Testis (tissue), 3 donors: ENCODE data around the gene COQ5. TPM values are rescaled to one million over a fixed set of nuclear protein-coding genes. Genes with fewer than 3 reads are reported as not detected.

ENCODE experiments used
- DNase-seq: peaks from one replicate; pipeline ENCODE4 v3.0.0-alpha.2; 2019
- H3K27ac ChIP-seq, 2 donors: fragments of 200-600 bp; sonication (generic); one replicate each; pipeline ENCODE4 v1.5.1; 2019
- H3K27me3 ChIP-seq: fragments of 200-600 bp; sonication (generic); one replicate; pipeline ENCODE4 v1.5.1; 2019
- H3K36me3 ChIP-seq: fragments of 200-600 bp; sonication (generic); one replicate; pipeline ENCODE4 v1.5.1; 2017; ENCODE audit warnings: low read depth; ENCODE audit errors: missing control alignments
- H3K4me1 ChIP-seq: fragments of 200-600 bp; sonication (generic); one replicate; pipeline ENCODE4 v1.5.1; 2019
- H3K4me3 ChIP-seq, 2 donors: fragments of 200-600 bp; sonication (generic); one replicate each; pipeline ENCODE4 v1.5.1; 2017 to 2019
- H3K9me3 ChIP-seq: fragments of 200-600 bp; sonication (generic); one replicate; pipeline ENCODE4 v1.5.1; 2017
- POLR2A ChIP-seq: fragments of 450-650 bp; IDR thresholded peaks from one replicate; pipeline ENCODE4 v1.6.1; 2017; ENCODE audit warnings: antibody characterized with exemption, mild to moderate bottlenecking, moderate library complexity
- WGBS, 2 donors: methylation state at CpG; one replicate each; pipeline ENCODE4 v1.1.5; 2018; 5-methylcytosine and 5-hydroxymethylcytosine counted together
- intact Hi-C: fragments of 100-400 bp; cut with DNase I; formaldehyde crosslinking; loops from one replicate; pipeline ENCODE4 v1.15.1; 2023; ENCODE audit warnings: low total_unique reads
- polyA plus RNA-seq: library from polyadenylated mRNA; stranded (reverse); fragments of 350-450 nt; fragmentation: Illumina TruSeq; extraction: RNeasy Lipid Tissue Mini Kit (QIAGEN cat#74804); gene quantifications from one replicate; pipeline ENCODE4 v1.2.3, GENCODE V29; 2014; ENCODE audit warnings: low read depth, low replicate concordance; ENCODE audit not compliant: insufficient read depth
- total RNA-seq, 2 donors: library from RNA; depleted of rRNA; stranded (reverse); fragments of >200 nt; gene quantifications; one replicate each; pipeline ENCODE4 v1.2.3, GENCODE V29; 2016
- TF ChIP-seq, protein P1 (sequence below), 3 experiments: fragments of 450-650 bp in 2 of 3; fragments of 200-600 bp in 1 of 3; sonication (generic) in 1 of 3; IDR thresholded peaks; one replicate each; pipeline ENCODE4 v1.5.1; 2016 to 2019; ENCODE audit warnings: antibody characterized with exemption in 3 of 3, mild to moderate bottlenecking in 2 of 3, moderate library complexity in 1 of 3

Gene COQ5
- total and polyA plus RNA-seq, 3 donors from 2014 or later = 31.3 to 51.0 (median 37.4) TPM

GRCh38 chr12:120495731-120496412, 33.1 kb downstream of the COQ5 start, which contains the start of gene DYNLL1:
DYNLL1 (plus strand) TSS chr12:120496113; CDS start chr12:120496422, 309 bp downstream.
- H3K9me3 ChIP-seq = no peaks in the 10 kb centered on the region
- peak; percentile 75 for TF ChIP-seq POLR2A
- TF ChIP-seq, protein P1, sequence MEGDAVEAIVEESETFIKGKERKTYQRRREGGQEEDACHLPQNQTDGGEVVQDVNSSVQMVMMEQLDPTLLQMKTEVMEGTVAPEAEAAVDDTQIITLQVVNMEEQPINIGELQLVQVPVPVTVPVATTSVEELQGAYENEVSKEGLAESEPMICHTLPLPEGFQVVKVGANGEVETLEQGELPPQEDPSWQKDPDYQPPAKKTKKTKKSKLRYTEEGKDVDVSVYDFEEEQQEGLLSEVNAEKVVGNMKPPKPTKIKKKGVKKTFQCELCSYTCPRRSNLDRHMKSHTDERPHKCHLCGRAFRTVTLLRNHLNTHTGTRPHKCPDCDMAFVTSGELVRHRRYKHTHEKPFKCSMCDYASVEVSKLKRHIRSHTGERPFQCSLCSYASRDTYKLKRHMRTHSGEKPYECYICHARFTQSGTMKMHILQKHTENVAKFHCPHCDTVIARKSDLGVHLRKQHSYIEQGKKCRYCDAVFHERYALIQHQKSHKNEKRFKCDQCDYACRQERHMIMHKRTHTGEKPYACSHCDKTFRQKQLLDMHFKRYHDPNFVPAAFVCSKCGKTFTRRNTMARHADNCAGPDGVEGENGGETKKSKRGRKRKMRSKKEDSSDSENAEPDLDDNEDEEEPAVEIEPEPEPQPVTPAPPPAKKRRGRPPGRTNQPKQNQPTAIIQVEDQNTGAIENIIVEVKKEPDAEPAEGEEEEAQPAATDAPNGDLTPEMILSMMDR (IDR thresholded peaks at IDR 0.05) = peak in 2 of 3 experiments; percentile 39 to 41
- WGBS, 2 donors = 0 to 1% methylated on average over 26 to 31 of the region's 53 CpGs
- H3K27ac ChIP-seq = peak within 1 kb of the TSS; percentile 94 to 95
- DNase-seq = peak; percentile 98
- H3K36me3 ChIP-seq = no peaks in the 10 kb centered on the region
- H3K4me1 ChIP-seq = peaks cover 35% of the 10 kb centered on the region
- intact Hi-C loops = no loop called here
- no peaks in the 10 kb centered on the region for H3K27me3 ChIP-seq
- H3K4me3 ChIP-seq = peak within 1 kb of the TSS; percentile 96 to 100

DNA sequence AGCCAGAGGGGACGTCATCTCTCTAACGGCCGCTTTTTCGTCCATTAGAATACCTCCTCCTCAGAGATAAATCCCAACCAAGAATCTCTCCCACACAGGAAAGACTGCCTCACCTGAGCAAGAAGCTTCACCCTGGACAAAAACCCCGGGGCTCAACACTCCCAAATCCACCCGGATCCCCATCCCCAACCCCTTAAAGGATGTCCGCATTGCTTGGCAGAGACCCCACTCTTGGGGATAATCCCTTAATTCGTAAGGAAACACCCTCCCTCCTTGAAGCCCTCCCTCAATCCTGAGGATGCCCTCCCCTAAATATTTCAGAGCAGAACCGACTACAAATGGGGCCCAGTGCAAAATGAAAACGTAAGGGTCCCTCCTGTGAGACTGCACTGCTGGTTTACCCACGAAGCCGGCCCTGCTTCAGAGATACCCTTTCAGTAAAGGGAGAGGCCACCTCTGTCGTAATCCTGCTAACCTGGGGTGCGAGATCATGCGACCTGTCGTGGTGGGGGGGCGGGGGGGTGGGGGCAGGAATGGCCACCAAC, 33.7 kb downstream of the COQ5 start:
- Histone ChIP-seq H3K36me3 (no peaks in the 10 kb centered on the region), H3K27me3 (no peaks in the 10 kb centered on the region), H3K4me1 (peaks cover 41% of the 10 kb centered on the region), H3K27ac (peak overlapping the region; percentile 94 to 95), H3K9me3 (no peaks in the 10 kb centered on the region), H3K4me3 (peak overlapping the region; percentile 96 to 100)
- intact Hi-C loops = no loop called here
- DNase-seq = no peak
- no peak for TF ChIP-seq POLR2A
- TF ChIP-seq, protein P1 (IDR thresholded peaks at IDR 0.05) = no peak
- WGBS, 2 donors = 21 to 24% methylated on average over 13 to 15 of the region's 17 CpGs

- WGBS, 2 donors = 57 to 60% methylated on average over 1 to 2 of the region's 2 CpGs
- TF ChIP-seq, protein P1 (IDR thresholded peaks at IDR 0.05) = no peak
- TF ChIP-seq POLR2A = no peak
- Histone ChIP-seq H3K9me3 (no peaks in the 10 kb centered on the region), H3K27me3 (no peaks in the 10 kb centered on the region), H3K4me1 (peaks cover 44% of the 10 kb centered on the region), H3K4me3 (no peak overlapping the region), H3K27ac (peak overlapping the region; percentile 47 to 57), H3K36me3 (no peaks in the 10 kb centered on the region)
- peak; percentile 63 for DNase-seq
- intact Hi-C loops = no loop called here
Observed at GRCh38 chr12:120490833-120491512, 38.0 kb downstream of the COQ5 start.

- TF ChIP-seq POLR2A = no peak
- TF ChIP-seq, protein P1 (IDR thresholded peaks at IDR 0.05) = no peak
- peaks cover 43% of the 10 kb centered on the region for H3K4me1 ChIP-seq
- 84 to 92% methylated on average over 5 of the region's 5 CpGs for WGBS, 2 donors
- no peaks in the 10 kb centered on the region for H3K36me3 ChIP-seq
- intact Hi-C loops = no loop called here
- peak overlapping the region; percentile 3 to 47 for H3K27ac ChIP-seq
- no peaks in the 10 kb centered on the region for H3K9me3 ChIP-seq
- no peaks in the 10 kb centered on the region for H3K27me3 ChIP-seq
- no peak for DNase-seq
- H3K4me3 ChIP-seq = no peak overlapping the region
Observed at GRCh38 chr12:120490325-120490724, 38.6 kb downstream of the COQ5 start.
